Retinal pigment epithelial cell (primary cell): ENCODE measurements around the gene OR10AD1.
"Not testable (repeated sequence)": the region's sequence is repeated elsewhere in the genome, so short reads cannot be mapped to it uniquely, and the experiment has no call there.

Experiments used
- DNase-seq: peaks from one replicate; pipeline ENCODE4 v3.0.0-alpha.2; 2010; ENCODE audit warnings: low read depth
- H3K4me3 ChIP-seq: 2 replicates; pipeline ENCODE4 v1.5.1; 2011; ENCODE audit warnings: mild to moderate bottlenecking, low read length, control low read depth, moderate library complexity
- CTCF ChIP-seq: conservative IDR thresholded peaks from 2 replicates; pipeline ENCODE4 v1.5.1; 2011; ENCODE audit warnings: low read depth, low read length, control low read depth, inconsistent platforms

OR10AD1 gene

GRCh38 chr12:48203192-48203591 is at the start of gene OR10AD1:
TSS of gene OR10AD1 (minus strand) at chr12:48203292. CDS start at chr12:48203292, 0 bp downstream.
- DNase-seq: no peak
- no peak for TF ChIP-seq CTCF
- no peak within 1 kb of the TSS for H3K4me3 ChIP-seq

GRCh38 chr12:48247181-48247966 is 44.3 kb upstream of the OR10AD1 start:
- TF ChIP-seq CTCF: no peak
- H3K4me3 ChIP-seq: no peak overlapping the region
- DNase-seq: no peak

GRCh38 chr12:48237162-48237561 is 34.1 kb upstream of the OR10AD1 start:
- H3K4me3 ChIP-seq: no peak overlapping the region
- DNase-seq: no peak
- TF ChIP-seq CTCF: no peak

GRCh38 chr12:48235796-48236333 is 32.8 kb upstream of the OR10AD1 start:
- no peak overlapping the region for H3K4me3 ChIP-seq
- no peak for DNase-seq
- no peak for TF ChIP-seq CTCF

- not testable (repeated sequence) for DNase-seq
Observed at GRCh38 chr12:48231169-48231958, 28.3 kb upstream of the OR10AD1 start.

GRCh38 chr12:48224533-48224932 is 21.4 kb upstream of the OR10AD1 start:
- DNase-seq, H3K4me3 ChIP-seq: not testable (repeated sequence)

More at GRCh38 chr12:48231169-48231958, 28.3 kb upstream of the OR10AD1 start:
- not testable (repeated sequence) for H3K4me3 ChIP-seq

- H3K4me3 ChIP-seq: no peak overlapping the region
- DNase-seq: no peak
- TF ChIP-seq CTCF: no peak
Observed at GRCh38 chr12:48221645-48222044, 18.6 kb upstream of the OR10AD1 start.

GRCh38 chr12:48220701-48221100 is 17.6 kb upstream of the OR10AD1 start:
- no peak overlapping the region for H3K4me3 ChIP-seq
- TF ChIP-seq CTCF: no peak
- DNase-seq: no peak
